ENCODE results near the gene HTT.

DNA sequence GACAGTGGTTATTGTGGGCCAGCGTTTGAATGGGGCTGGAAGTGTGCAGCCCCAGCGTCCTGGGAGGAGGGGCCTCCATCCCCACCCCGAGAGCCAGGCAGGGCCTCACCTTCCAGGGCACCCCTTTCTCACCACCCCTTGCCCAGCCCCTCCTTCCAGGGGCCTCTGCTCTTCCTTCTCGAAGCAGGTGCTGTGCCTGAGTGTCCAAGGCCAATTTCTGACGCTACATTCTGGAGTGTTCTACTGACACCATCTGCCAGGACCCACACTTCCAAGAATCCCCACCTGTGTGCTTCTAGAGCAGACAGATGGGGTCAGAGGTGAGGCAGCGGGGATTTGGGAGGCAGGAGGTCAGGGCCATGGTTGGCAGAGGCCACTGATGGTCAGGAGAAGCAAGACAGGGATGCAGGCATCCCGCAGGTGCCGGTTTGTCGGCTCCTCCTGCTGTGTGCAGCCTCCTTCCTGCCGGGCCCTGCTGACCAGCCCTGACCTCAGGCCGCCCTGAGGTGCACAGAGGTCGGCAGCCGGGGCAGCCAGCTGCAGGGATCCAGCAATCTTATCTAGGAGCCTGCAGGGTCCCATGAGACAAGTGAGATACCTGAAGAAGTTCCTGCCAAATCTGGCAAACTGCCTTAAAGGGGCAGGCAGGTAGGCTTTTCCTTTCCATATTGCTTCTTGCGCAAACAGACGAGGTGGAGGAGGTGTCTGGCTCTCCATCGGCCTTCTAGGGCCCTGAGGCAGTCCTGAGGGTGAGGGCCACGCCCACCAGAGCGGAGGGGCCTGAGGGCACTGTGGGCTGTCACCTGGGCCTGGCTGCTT, 193.3 kb downstream of the HTT start:
- TF ChIP-seq POLR2AphosphoS5 (IDR thresholded peaks at IDR 0.05) (no peak), POLR2A (IDR thresholded peaks at IDR 0.05) (no peak)
- TF ChIP-seq, protein P1, sequence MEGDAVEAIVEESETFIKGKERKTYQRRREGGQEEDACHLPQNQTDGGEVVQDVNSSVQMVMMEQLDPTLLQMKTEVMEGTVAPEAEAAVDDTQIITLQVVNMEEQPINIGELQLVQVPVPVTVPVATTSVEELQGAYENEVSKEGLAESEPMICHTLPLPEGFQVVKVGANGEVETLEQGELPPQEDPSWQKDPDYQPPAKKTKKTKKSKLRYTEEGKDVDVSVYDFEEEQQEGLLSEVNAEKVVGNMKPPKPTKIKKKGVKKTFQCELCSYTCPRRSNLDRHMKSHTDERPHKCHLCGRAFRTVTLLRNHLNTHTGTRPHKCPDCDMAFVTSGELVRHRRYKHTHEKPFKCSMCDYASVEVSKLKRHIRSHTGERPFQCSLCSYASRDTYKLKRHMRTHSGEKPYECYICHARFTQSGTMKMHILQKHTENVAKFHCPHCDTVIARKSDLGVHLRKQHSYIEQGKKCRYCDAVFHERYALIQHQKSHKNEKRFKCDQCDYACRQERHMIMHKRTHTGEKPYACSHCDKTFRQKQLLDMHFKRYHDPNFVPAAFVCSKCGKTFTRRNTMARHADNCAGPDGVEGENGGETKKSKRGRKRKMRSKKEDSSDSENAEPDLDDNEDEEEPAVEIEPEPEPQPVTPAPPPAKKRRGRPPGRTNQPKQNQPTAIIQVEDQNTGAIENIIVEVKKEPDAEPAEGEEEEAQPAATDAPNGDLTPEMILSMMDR (IDR thresholded peaks at IDR 0.05 in 8 of 11, conservative IDR thresholded peaks at IDR 0.05 in 3 of 11): no peak

Data from spleen (tissue), 7 donors.